ENCODE measurements around the gene ZNF689. TPM values are rescaled to one million over a fixed set of nuclear protein-coding genes. Genes with fewer than 3 reads are reported as not detected.

Gene ZNF689
- total and polyA plus RNA-seq, 10 donors, result 3.5 to 14.6 (median 9.6) TPM

- 90 to 97% (median 94%) methylated on average over 11 to 18 of the region's 18 CpGs for WGBS, 5 donors
- peaks cover 13 to 70% (median 39%) of the 10 kb centered on the region in 6 donors for H3K4me1 ChIP-seq
These were observed 42.5 kb upstream of the ZNF689 start for GRCh38 chr16:30652718-30653117.

GRCh38 chr16:30652005-30652296 lies 41.8 kb upstream of the ZNF689 start:
- 7 to 24% (median 11%) methylated on average over 2 of the region's 2 CpGs for WGBS, 5 donors
- TF ChIP-seq CTCF (IDR thresholded peaks at IDR 0.05 in 8 of 11, conservative IDR thresholded peaks at IDR 0.05 in 3 of 11) (no peak), POLR2A (IDR thresholded peaks at IDR 0.05) (no peak)
- intact Hi-C loops (cut with DNase I; ENCODE audit: low total_unique reads), result no loop called here

More at GRCh38 chr16:30652718-30653117, 42.5 kb upstream of the ZNF689 start:
- intact Hi-C loops (cut with DNase I; ENCODE audit: low total_unique reads), result no loop called here
- Histone ChIP-seq H3K9me3 (no peaks in the 10 kb centered on the region), H3K36me3 (peaks cover 0 to 53% (median 43%) of the 10 kb centered on the region in 6 donors), H3K4me3 (peak overlapping the region in 1 of 8 donors; percentile 84), H3K27me3 (replicated peaks in 1 of 7) (no peaks in the 10 kb centered on the region), H3K27ac (peak overlapping the region in 2 of 8 donors; percentile 95 to 99)
- TF ChIP-seq POLR2AphosphoS5 (IDR thresholded peaks at IDR 0.05), result peak in 1 of 3 donors; percentile 25
- TF ChIP-seq POLR2A (IDR thresholded peaks at IDR 0.05), result no peak
- DNase-seq, result peak; percentile 76

GRCh38 chr16:30651124-30652004 lies 41.2 kb upstream of the ZNF689 start:
- peak; percentile 95 for DNase-seq
- Histone ChIP-seq H3K4me3 (peak overlapping the region; percentile 80 to 93 (median 89)), H3K9me3 (no peaks in the 10 kb centered on the region), H3K36me3 (peaks cover 0 to 45% (median 41%) of the 10 kb centered on the region in 6 donors), H3K4me1 (peaks cover 9 to 56% (median 27%) of the 10 kb centered on the region in 6 donors), H3K27me3 (replicated peaks in 1 of 7) (no peaks in the 10 kb centered on the region), H3K27ac (peak overlapping the region; percentile 93 to 99 (median 95))
- TF ChIP-seq POLR2A (IDR thresholded peaks at IDR 0.05), result no peak
- TF ChIP-seq CTCF (IDR thresholded peaks at IDR 0.05 in 8 of 11, conservative IDR thresholded peaks at IDR 0.05 in 3 of 11), result peak in 10 of 11 experiments; percentile 29 to 90 (median 74)
- peak; percentile 26 to 77 (median 49) for TF ChIP-seq POLR2AphosphoS5 (IDR thresholded peaks at IDR 0.05)
- WGBS, 5 donors, result 0 to 3% (median 2%) methylated on average over 33 to 71 of the region's 71 CpGs
- intact Hi-C loops (cut with DNase I; ENCODE audit: low total_unique reads), result no loop called here

More at GRCh38 chr16:30652005-30652296, 41.8 kb upstream of the ZNF689 start:
- Histone ChIP-seq H3K4me1 (peaks cover 9 to 62% (median 32%) of the 10 kb centered on the region in 6 donors), H3K27ac (peak overlapping the region; percentile 93 to 99 (median 95)), H3K36me3 (peaks cover 0 to 51% (median 43%) of the 10 kb centered on the region in 6 donors), H3K27me3 (replicated peaks in 1 of 7) (no peaks in the 10 kb centered on the region), H3K9me3 (no peaks in the 10 kb centered on the region), H3K4me3 (peak overlapping the region; percentile 80 to 93 (median 89))
- DNase-seq, result no peak

GRCh38 chr16:30650369-30651123 lies 40.4 kb upstream of the ZNF689 start, which contains the start of gene PRR14:
Gene PRR14 (plus strand): TSS chr16:30650960. CDS start chr16:30651646, 686 bp downstream.
- Histone ChIP-seq H3K9me3 (no peaks in the 10 kb centered on the region), H3K27ac (peak within 1 kb of the TSS; percentile 93 to 99 (median 95)), H3K4me1 (peaks cover 9 to 50% (median 24%) of the 10 kb centered on the region in 6 donors), H3K36me3 (peaks cover 0 to 37% (median 33%) of the 10 kb centered on the region in 6 donors), H3K4me3 (peak within 1 kb of the TSS; percentile 80 to 93 (median 89)), H3K27me3 (replicated peaks in 1 of 7) (no peaks in the 10 kb centered on the region)
- DNase-seq, result peak; percentile 100
- intact Hi-C loops (cut with DNase I; ENCODE audit: low total_unique reads), result no loop called here
- TF ChIP-seq CTCF (IDR thresholded peaks at IDR 0.05 in 8 of 11, conservative IDR thresholded peaks at IDR 0.05 in 3 of 11), result peak in 10 of 11 experiments; percentile 33 to 80 (median 64)
- peak in 2 of 3 donors; percentile 30 to 35 for TF ChIP-seq POLR2A (IDR thresholded peaks at IDR 0.05)
- peak; percentile 83 to 89 (median 86) for TF ChIP-seq POLR2AphosphoS5 (IDR thresholded peaks at IDR 0.05)
- 0 to 1% (median 1%) methylated on average over 39 to 53 of the region's 53 CpGs for WGBS, 5 donors

All from spleen (tissue), 11 donors.